Ishikawa (cell line): ENCODE results near the gene EEF1E1.

Experiments used
- CEBPB ChIP-seq: IDR thresholded peaks from 2 replicates; pipeline ENCODE4 v1.6.1; 2012
- CREB1 ChIP-seq: IDR thresholded peaks from 2 replicates; pipeline ENCODE4 v1.6.1; 2012; ENCODE audit warnings: low read depth
- EGR1 ChIP-seq: IDR thresholded peaks from 2 replicates; pipeline ENCODE4 v1.6.1; 2012
- EP300 ChIP-seq: IDR thresholded peaks from 2 replicates; pipeline ENCODE4 v1.6.1; 2012; ENCODE audit warnings: borderline replicate concordance
- FOXM1 ChIP-seq: IDR thresholded peaks from 2 replicates; pipeline ENCODE4 v1.6.1; 2012; ENCODE audit warnings: low read depth, borderline replicate concordance
- NFIC ChIP-seq: IDR thresholded peaks from 2 replicates; pipeline ENCODE4 v1.6.1; 2012
- RAD21 ChIP-seq: IDR thresholded peaks from 2 replicates; pipeline ENCODE4 v1.6.1; 2012; ENCODE audit warnings: low read depth
- TAF1 ChIP-seq: IDR thresholded peaks from 2 replicates; pipeline ENCODE4 v1.6.1; 2012; ENCODE audit warnings: low read depth, mild to moderate bottlenecking
- TCF12 ChIP-seq: IDR thresholded peaks from 2 replicates; pipeline ENCODE4 v1.6.1; 2012; ENCODE audit warnings: low read depth
- TEAD4 ChIP-seq: IDR thresholded peaks from 2 replicates; pipeline ENCODE4 v1.6.1; 2012
- YY1 ChIP-seq: IDR thresholded peaks from 2 replicates; pipeline ENCODE4 v1.6.1; 2012; ENCODE audit warnings: low read depth
- ZBTB7A ChIP-seq: IDR thresholded peaks from 2 replicates; pipeline ENCODE4 v1.6.1; 2012; ENCODE audit warnings: low read depth
- TF ChIP-seq, protein P1 (sequence below): IDR thresholded peaks from 2 replicates; pipeline ENCODE4 v1.6.1; 2012
- TF ChIP-seq, protein P2 (sequence below): IDR thresholded peaks from 2 replicates; pipeline ENCODE4 v1.6.1; 2012
- TF ChIP-seq, protein P3 (sequence below): IDR thresholded peaks from 2 replicates; pipeline ENCODE4 v1.6.1; 2012; ENCODE audit warnings: low read depth, mild to moderate bottlenecking

Gene EEF1E1

DNA sequence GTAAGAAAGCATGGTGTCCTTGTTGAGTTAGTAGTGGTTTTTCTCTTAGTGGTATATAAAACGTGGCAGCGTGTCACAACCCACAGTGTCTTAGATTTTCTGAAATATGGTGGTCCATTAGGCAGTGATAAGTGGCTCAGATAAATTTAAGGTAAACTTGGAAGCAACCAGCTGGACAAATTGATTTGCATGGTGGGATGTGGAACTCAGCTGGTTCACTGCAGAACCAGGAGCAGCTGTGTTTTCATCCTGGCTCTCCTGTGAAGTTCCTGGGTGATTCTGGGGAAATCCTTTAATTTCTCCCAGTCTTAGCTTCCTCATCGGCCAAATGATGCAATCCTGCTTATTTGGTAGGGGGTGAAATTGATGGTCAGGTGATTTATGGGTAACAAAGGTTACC is 32.9 kb upstream of the EEF1E1 start:
- no peak for TF ChIP-seq RAD21
- TF ChIP-seq, protein P1, sequence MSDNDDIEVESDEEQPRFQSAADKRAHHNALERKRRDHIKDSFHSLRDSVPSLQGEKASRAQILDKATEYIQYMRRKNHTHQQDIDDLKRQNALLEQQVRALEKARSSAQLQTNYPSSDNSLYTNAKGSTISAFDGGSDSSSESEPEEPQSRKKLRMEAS = no peak
- TF ChIP-seq FOXM1 = no peak
- no peak for TF ChIP-seq TEAD4
- no peak for TF ChIP-seq NFIC
- TF ChIP-seq EGR1 = no peak
- no peak for TF ChIP-seq CEBPB
- no peak for TF ChIP-seq YY1
- TF ChIP-seq, protein P2, sequence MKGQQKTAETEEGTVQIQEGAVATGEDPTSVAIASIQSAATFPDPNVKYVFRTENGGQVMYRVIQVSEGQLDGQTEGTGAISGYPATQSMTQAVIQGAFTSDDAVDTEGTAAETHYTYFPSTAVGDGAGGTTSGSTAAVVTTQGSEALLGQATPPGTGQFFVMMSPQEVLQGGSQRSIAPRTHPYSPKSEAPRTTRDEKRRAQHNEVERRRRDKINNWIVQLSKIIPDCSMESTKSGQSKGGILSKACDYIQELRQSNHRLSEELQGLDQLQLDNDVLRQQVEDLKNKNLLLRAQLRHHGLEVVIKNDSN = no peak
- TF ChIP-seq EP300 = no peak
- TF ChIP-seq TAF1 = no peak
- TF ChIP-seq ZBTB7A = no peak
- TF ChIP-seq CREB1 = no peak
- no peak for TF ChIP-seq TCF12

DNA sequence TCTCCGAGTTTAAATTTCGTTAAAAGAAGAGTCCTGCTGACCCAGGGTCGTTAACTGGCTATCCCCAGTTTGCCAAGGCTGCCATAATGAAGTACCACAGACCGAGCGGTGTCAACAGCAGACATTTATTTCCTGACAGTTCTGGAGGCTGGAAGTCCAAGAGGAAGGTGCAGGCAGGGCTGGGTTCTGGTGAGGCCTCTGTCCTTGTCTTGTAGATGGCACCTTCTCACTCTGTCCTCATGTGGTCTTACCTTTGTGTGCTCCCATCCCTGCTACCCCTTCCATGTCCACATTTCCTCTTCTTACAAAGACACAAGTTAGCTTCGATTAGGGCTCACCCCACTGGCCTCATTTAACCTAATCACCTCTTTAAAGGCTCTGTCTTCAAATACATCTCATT is 29.8 kb upstream of the EEF1E1 start:
- no peak for TF ChIP-seq ZBTB7A
- no peak for TF ChIP-seq YY1
- no peak for TF ChIP-seq EGR1

DNA sequence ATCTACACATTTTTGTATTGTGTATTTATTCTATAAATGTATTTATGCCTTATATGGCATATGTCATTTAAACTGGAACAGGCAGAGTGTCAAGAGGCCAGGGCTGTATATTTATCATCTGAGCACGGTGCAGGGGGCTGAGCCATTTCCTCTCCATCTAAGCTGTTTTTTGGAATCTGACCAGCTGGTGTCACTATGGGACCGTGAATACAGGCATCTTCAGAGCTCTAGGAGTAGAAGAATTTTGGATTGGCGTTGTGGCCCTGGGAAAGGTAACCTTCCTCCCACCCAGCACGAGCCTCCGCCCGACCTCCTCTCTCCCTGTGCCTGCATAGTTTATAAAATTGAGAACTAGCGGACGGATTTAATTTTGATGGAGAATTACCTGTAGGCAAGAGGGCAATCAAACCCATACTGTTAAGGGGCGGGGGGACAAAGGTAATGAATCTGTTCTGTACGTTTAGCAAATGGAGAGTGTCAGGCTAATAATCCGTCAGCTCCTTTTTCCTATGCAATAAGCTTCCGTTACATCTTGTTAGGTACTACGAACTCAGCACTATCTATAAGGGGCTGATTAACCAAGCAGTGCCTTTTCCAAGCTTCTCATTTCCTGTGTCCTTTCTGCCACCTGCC is 29.0 kb upstream of the EEF1E1 start:
- TF ChIP-seq ZBTB7A = no peak
- TF ChIP-seq RAD21 = peak; percentile 73

DNA sequence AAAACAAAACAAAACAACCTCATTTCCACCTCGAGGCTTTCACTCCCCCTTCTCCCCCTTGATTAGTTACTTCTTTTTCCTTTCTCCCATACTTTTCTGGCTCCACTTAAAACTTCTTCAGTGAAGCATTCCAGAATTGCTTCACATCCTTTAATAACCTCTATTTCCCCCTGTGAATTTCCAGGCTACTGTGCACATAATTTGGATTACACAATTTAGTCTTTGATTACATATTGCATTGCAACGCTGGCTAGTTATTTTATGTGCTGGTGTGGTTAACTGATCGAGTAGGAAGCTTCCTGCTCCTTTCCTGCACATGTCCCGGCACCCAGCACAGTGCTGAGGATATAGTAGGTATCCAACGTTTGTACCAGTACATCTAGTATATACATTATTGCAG is 28.1 kb upstream of the EEF1E1 start:
- TF ChIP-seq, protein P3, sequence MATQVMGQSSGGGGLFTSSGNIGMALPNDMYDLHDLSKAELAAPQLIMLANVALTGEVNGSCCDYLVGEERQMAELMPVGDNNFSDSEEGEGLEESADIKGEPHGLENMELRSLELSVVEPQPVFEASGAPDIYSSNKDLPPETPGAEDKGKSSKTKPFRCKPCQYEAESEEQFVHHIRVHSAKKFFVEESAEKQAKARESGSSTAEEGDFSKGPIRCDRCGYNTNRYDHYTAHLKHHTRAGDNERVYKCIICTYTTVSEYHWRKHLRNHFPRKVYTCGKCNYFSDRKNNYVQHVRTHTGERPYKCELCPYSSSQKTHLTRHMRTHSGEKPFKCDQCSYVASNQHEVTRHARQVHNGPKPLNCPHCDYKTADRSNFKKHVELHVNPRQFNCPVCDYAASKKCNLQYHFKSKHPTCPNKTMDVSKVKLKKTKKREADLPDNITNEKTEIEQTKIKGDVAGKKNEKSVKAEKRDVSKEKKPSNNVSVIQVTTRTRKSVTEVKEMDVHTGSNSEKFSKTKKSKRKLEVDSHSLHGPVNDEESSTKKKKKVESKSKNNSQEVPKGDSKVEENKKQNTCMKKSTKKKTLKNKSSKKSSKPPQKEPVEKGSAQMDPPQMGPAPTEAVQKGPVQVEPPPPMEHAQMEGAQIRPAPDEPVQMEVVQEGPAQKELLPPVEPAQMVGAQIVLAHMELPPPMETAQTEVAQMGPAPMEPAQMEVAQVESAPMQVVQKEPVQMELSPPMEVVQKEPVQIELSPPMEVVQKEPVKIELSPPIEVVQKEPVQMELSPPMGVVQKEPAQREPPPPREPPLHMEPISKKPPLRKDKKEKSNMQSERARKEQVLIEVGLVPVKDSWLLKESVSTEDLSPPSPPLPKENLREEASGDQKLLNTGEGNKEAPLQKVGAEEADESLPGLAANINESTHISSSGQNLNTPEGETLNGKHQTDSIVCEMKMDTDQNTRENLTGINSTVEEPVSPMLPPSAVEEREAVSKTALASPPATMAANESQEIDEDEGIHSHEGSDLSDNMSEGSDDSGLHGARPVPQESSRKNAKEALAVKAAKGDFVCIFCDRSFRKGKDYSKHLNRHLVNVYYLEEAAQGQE = no peak
- TF ChIP-seq FOXM1 = no peak
- no peak for TF ChIP-seq ZBTB7A
- TF ChIP-seq CREB1 = no peak
- no peak for TF ChIP-seq TCF12
- TF ChIP-seq TEAD4 = no peak
- TF ChIP-seq NFIC = no peak
- TF ChIP-seq EGR1 = no peak
- no peak for TF ChIP-seq CEBPB
- no peak for TF ChIP-seq TAF1
- no peak for TF ChIP-seq RAD21
- no peak for TF ChIP-seq YY1
- TF ChIP-seq, protein P2 = no peak

DNA sequence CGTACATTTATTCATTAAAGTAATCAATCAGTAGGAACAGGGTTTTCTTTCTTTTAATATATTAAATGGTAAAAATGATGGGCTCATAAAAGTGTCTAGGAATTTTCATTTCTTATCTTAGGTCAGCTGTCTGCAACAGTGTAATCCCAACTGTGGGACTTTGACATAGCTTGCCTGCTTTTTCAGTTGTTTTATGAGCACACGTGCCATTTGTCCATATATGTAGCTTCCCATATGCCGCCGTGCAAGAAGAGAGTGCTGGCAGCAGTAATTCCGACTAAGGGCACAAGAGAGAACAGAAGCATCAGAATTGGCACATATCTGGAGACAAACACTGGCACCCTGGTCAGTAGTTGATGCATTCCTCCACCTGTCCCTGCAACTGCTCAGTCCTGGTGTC is 20.9 kb upstream of the EEF1E1 start:
- TF ChIP-seq EP300 (no peak), RAD21 (no peak), EGR1 (no peak)
- TF ChIP-seq, protein P2 = no peak
- TF ChIP-seq, protein P3 = no peak

DNA sequence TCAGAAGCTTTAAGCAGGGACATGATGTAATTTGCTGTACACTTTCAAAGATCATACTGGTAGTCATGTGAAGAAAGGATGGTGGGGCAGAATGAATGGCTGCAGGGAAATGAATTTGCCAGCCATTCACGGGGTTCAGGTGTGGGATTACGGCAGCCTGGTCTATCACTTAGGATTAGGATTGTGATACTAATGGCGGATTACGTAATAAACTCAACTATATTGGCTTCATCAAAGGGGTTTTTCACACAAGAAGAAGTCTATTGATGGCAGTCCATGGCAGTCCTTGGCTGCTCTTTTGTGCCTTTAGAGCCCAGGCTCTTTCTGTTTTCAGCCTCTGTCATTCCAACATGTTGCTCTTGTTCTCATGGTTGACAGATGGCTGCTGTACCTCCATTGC is 12.6 kb upstream of the EEF1E1 start:
- TF ChIP-seq, protein P2 = no peak
- TF ChIP-seq TEAD4 (no peak), CEBPB (no peak), EP300 (no peak), FOXM1 (no peak), RAD21 (no peak), CREB1 (no peak), YY1 (no peak), TAF1 (no peak), TCF12 (no peak), EGR1 (no peak), NFIC (no peak), ZBTB7A (no peak)
- TF ChIP-seq, protein P1 = no peak
- TF ChIP-seq, protein P3 = no peak
